Right lobe of liver (tissue), 4 donors: ENCODE results near the gene WDR27.

Experiments used
- CTCF ChIP-seq, 4 donors: fragments of 200-600 bp in 3 of 4; fragments of 450-650 bp in 1 of 4; IDR thresholded peaks; one replicate each; pipeline versions ENCODE4 v1.5.1 to v1.8.0; 2016 to 2022; ENCODE audit warnings: antibody characterized with exemption in 4 of 4, mild to moderate bottlenecking in 2 of 4
- POLR2A ChIP-seq: fragments of 450-650 bp; IDR thresholded peaks from one replicate; pipeline ENCODE4 v1.6.1; 2017; ENCODE audit warnings: antibody characterized with exemption, mild to moderate bottlenecking
- donor health status: DM: no; HTN: no; CAD: no.
- donor health status: DM: no; HTN: no; CAD: no.
- donor health status: DM: no; HTN: yes; CAD: no.

- TF ChIP-seq CTCF (IDR thresholded peaks at IDR 0.05) (no peak), POLR2A (no peak)
Measured at GRCh38 chr6:169724494-169725124, 22.8 kb upstream of the WDR27 start, which contains the start of gene PHF10.
